SK-N-SH treated with all-trans-retinoic acid at 6 μM for 48 hours (cell line): Measurements from ENCODE around the gene TANGO6.

Experiments
- ATAC-seq: fragments of 200-7000 bp; cut with Tn5 transposase; 3 replicates; pipeline ENCODE4 v1.9.1; 2020; ENCODE audit warnings: mild to moderate bottlenecking, moderate library complexity
- ARNTL ChIP-seq: fragments of 450-650 bp; formaldehyde crosslinking; IDR thresholded peaks from 2 replicates; pipeline ENCODE4 v1.5.0; 2020; ENCODE audit warnings: low read depth, mild to moderate bottlenecking, moderate library complexity, borderline replicate concordance
- BACH2 ChIP-seq: fragments of 250-450 bp; sonication (Bioruptor Pico); IDR thresholded peaks from 2 replicates; pipeline ENCODE4 v1.9.0; 2021; ENCODE audit warnings: mild to moderate bottlenecking, borderline replicate concordance
- CREB5 ChIP-seq: fragments of 250-450 bp; sonication (Bioruptor Pico); IDR thresholded peaks from 2 replicates; pipeline ENCODE4 v1.5.1; 2020; ENCODE audit warnings: low read depth, mild to moderate bottlenecking, moderate library complexity
- CSDC2 ChIP-seq: fragments of 250-450 bp; sonication (Bioruptor Pico); IDR thresholded peaks from 2 replicates; pipeline ENCODE4 v1.5.0; 2020; ENCODE audit warnings: mild to moderate bottlenecking, moderate library complexity
- CSRNP3 ChIP-seq: fragments of 250-450 bp; sonication (Bioruptor Pico); IDR thresholded peaks from 2 replicates; pipeline ENCODE4 v1.5.1; 2021; ENCODE audit warnings: mild to moderate bottlenecking, moderate library complexity
- ESRRG ChIP-seq: fragments of 250-450 bp; sonication (Bioruptor Pico); IDR thresholded peaks from 2 replicates; pipeline ENCODE4 v1.6.1; 2021; ENCODE audit warnings: mild to moderate bottlenecking
- ISL1 ChIP-seq: fragments of 250-450 bp; sonication (Bioruptor Pico); IDR thresholded peaks from 2 replicates; pipeline ENCODE4 v2.1.2; 2022; ENCODE audit warnings: mild to moderate bottlenecking, moderate library complexity
- OSR1 ChIP-seq: fragments of 250-450 bp; sonication (Bioruptor Pico); IDR thresholded peaks from 2 replicates; pipeline ENCODE4 v1.8.0; 2022; ENCODE audit warnings: moderate library complexity, mild to moderate bottlenecking, inconsistent platforms
- PPARA ChIP-seq: fragments of 250-450 bp; sonication (Bioruptor Pico); IDR thresholded peaks from 2 replicates; pipeline ENCODE4 v1.5.0; 2020; ENCODE audit warnings: mild to moderate bottlenecking, borderline replicate concordance
- RARB ChIP-seq: fragments of 250-450 bp; sonication (Bioruptor Pico); IDR thresholded peaks from 2 replicates; pipeline ENCODE4 v1.8.0; 2021; ENCODE audit warnings: mild to moderate bottlenecking, moderate library complexity
- SNAI2 ChIP-seq: fragments of 250-450 bp; sonication (Bioruptor Pico); IDR thresholded peaks from 2 replicates; pipeline ENCODE4 v1.5.0; 2020; ENCODE audit warnings: mild to moderate bottlenecking, moderate library complexity
- TCF4 ChIP-seq: fragments of 250-450 bp; sonication (Bioruptor Pico); IDR thresholded peaks from 2 replicates; pipeline ENCODE4 v1.8.0; 2021; ENCODE audit warnings: mild to moderate bottlenecking, moderate library complexity, borderline replicate concordance
- ZC3H10 ChIP-seq: fragments of 250-450 bp; sonication (Bioruptor Pico); IDR thresholded peaks from 2 replicates; pipeline ENCODE4 v1.5.1; 2021; ENCODE audit warnings: mild to moderate bottlenecking, moderate library complexity
- ZFP3 ChIP-seq: fragments of 250-450 bp; sonication (Bioruptor Pico); IDR thresholded peaks from 2 replicates; pipeline ENCODE4 v1.5.0; 2020; ENCODE audit warnings: mild to moderate bottlenecking, moderate library complexity
- ZFP30 ChIP-seq: fragments of 450-650 bp; formaldehyde crosslinking; IDR thresholded peaks from 2 replicates; pipeline ENCODE4 v1.5.0; 2022; ENCODE audit warnings: mild to moderate bottlenecking, moderate library complexity
- ZNF70 ChIP-seq: fragments of 450-650 bp; formaldehyde crosslinking; IDR thresholded peaks from 2 replicates; pipeline ENCODE4 v1.5.0; 2020; ENCODE audit warnings: mild to moderate bottlenecking, moderate library complexity
- ZNF8 ChIP-seq: fragments of 450-650 bp; formaldehyde crosslinking; IDR thresholded peaks from 2 replicates; pipeline ENCODE4 v1.5.0; 2020; ENCODE audit warnings: mild to moderate bottlenecking, moderate library complexity
- TF ChIP-seq, protein P1 (sequence below): fragments of 250-450 bp; sonication (Bioruptor Pico); IDR thresholded peaks from 2 replicates; pipeline ENCODE4 v1.8.0; 2021; ENCODE audit warnings: low read depth, mild to moderate bottlenecking, moderate library complexity, borderline replicate concordance
- TF ChIP-seq, protein P2 (sequence below): fragments of 250-450 bp; sonication (Bioruptor Pico); IDR thresholded peaks from 2 replicates; pipeline ENCODE4 v1.5.0; 2020; ENCODE audit warnings: mild to moderate bottlenecking, moderate library complexity

The TANGO6 gene

DNA sequence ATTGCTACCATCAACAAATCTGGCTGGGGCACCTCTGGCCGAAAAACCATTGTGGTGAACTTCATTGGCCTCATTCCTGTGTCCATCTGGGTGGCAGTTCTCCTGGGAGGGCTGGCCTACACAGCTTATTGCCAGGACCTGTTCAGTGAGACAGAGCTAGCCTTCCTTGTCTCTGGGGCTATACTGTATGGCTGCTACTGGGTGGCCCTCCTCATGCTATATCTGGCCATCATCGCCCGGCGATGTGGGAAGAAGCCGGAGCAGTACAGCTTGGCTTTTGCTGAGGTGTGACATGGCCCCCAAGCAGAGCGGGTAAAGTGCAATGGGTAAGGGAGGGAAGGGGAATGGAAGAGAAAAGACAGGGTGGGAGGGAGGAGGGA is 271.6 kb downstream of the TANGO6 start:
- ATAC-seq = no peak
- no peak for TF ChIP-seq ISL1 (CRISPR knock-in tag)
- no peak for TF ChIP-seq SNAI2 (CRISPR knock-in tag)
- TF ChIP-seq BACH2 (CRISPR knock-in tag) = no peak
- no peak for TF ChIP-seq ZC3H10 (CRISPR knock-in tag)
- TF ChIP-seq TCF4 (CRISPR knock-in tag) = no peak
- TF ChIP-seq ARNTL (CRISPR knock-in tag) = no peak
- TF ChIP-seq CREB5 = no peak

- ATAC-seq = no peak
- TF ChIP-seq, protein P1, sequence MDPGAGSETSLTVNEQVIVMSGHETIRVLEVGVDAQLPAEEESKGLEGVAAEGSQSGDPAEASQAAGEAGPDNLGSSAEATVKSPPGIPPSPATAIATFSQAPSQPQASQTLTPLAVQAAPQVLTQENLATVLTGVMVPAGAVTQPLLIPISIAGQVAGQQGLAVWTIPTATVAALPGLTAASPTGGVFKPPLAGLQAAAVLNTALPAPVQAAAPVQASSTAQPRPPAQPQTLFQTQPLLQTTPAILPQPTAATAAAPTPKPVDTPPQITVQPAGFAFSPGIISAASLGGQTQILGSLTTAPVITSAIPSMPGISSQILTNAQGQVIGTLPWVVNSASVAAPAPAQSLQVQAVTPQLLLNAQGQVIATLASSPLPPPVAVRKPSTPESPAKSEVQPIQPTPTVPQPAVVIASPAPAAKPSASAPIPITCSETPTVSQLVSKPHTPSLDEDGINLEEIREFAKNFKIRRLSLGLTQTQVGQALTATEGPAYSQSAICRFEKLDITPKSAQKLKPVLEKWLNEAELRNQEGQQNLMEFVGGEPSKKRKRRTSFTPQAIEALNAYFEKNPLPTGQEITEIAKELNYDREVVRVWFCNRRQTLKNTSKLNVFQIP (CRISPR knock-in tag) = no peak
Observed at GRCh38 chr16:69115361-69115760, 272.0 kb downstream of the TANGO6 start.

GRCh38 chr16:69115837-69116236 is 272.5 kb downstream of the TANGO6 start:
- ATAC-seq = no peak
- TF ChIP-seq SNAI2 (CRISPR knock-in tag) = no peak
- TF ChIP-seq ZC3H10 (CRISPR knock-in tag) = no peak
- no peak for TF ChIP-seq ESRRG (CRISPR knock-in tag)
- TF ChIP-seq RARB (CRISPR knock-in tag) = no peak
- no peak for TF ChIP-seq ZFP3 (CRISPR knock-in tag)

- TF ChIP-seq, protein P2, sequence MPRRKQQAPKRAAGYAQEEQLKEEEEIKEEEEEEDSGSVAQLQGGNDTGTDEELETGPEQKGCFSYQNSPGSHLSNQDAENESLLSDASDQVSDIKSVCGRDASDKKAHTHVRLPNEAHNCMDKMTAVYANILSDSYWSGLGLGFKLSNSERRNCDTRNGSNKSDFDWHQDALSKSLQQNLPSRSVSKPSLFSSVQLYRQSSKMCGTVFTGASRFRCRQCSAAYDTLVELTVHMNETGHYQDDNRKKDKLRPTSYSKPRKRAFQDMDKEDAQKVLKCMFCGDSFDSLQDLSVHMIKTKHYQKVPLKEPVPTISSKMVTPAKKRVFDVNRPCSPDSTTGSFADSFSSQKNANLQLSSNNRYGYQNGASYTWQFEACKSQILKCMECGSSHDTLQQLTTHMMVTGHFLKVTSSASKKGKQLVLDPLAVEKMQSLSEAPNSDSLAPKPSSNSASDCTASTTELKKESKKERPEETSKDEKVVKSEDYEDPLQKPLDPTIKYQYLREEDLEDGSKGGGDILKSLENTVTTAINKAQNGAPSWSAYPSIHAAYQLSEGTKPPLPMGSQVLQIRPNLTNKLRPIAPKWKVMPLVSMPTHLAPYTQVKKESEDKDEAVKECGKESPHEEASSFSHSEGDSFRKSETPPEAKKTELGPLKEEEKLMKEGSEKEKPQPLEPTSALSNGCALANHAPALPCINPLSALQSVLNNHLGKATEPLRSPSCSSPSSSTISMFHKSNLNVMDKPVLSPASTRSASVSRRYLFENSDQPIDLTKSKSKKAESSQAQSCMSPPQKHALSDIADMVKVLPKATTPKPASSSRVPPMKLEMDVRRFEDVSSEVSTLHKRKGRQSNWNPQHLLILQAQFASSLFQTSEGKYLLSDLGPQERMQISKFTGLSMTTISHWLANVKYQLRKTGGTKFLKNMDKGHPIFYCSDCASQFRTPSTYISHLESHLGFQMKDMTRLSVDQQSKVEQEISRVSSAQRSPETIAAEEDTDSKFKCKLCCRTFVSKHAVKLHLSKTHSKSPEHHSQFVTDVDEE = no peak
- TF ChIP-seq ZC3H10 (CRISPR knock-in tag) (no peak), ZNF70 (CRISPR knock-in tag) (no peak)
- no peak for ATAC-seq
Observed at GRCh38 chr16:69116256-69116875, 273.0 kb downstream of the TANGO6 start.

- ATAC-seq = no peak
Observed at GRCh38 chr16:69116906-69117305, 273.6 kb downstream of the TANGO6 start.

DNA sequence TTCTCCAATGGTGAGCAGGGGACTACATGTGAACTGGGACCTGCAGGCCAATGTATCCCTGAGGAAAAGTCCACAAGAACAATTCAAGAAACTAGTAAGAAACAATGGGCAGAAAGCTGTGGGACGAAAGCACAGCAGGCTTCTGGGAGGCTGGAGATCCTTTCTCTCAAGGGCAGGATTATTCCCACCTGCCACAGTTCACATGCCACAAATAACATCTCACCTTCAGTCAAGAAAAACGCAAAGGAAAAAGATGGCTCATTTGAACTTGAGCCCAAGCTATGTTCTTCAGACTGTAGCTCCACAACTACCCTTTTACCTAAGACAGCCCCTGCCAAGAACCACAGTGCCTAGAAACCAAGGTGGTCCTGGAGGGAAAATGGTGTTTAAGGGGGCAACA is 275.1 kb downstream of the TANGO6 start:
- no peak for ATAC-seq
- no peak for TF ChIP-seq CSDC2 (CRISPR knock-in tag)
- TF ChIP-seq CSRNP3 (CRISPR knock-in tag) = no peak
- no peak for TF ChIP-seq TCF4 (CRISPR knock-in tag)
- no peak for TF ChIP-seq PPARA (CRISPR knock-in tag)
- TF ChIP-seq CREB5 = no peak
- no peak for TF ChIP-seq ISL1 (CRISPR knock-in tag)
- TF ChIP-seq ZFP30 (CRISPR knock-in tag) = no peak
- TF ChIP-seq ZC3H10 (CRISPR knock-in tag) = no peak
- no peak for TF ChIP-seq SNAI2 (CRISPR knock-in tag)
- no peak for TF ChIP-seq BACH2 (CRISPR knock-in tag)
- TF ChIP-seq, protein P2 = no peak
- no peak for TF ChIP-seq OSR1 (CRISPR knock-in tag)

More at GRCh38 chr16:69116906-69117305, 273.6 kb downstream of the TANGO6 start:
- TF ChIP-seq ZFP30 (CRISPR knock-in tag) = no peak
- TF ChIP-seq SNAI2 (CRISPR knock-in tag) = no peak
- TF ChIP-seq ZNF8 (CRISPR knock-in tag) = no peak
- no peak for TF ChIP-seq ZNF70 (CRISPR knock-in tag)
